LNCaP clone FGC (cell line): ENCODE data around the gene CCDC18.
"Not testable (repeated sequence)": the region's sequence is repeated elsewhere in the genome, so short reads cannot be mapped to it uniquely, and the experiment has no call there.

Experiments
- DNase-seq: peaks from one replicate; pipeline ENCODE4 v3.0.0-alpha.2; 2011; ENCODE audit warnings: low read depth
- H3K4me3 ChIP-seq: 2 replicates; pipeline ENCODE4 v1.5.1; 2011; ENCODE audit warnings: mild to moderate bottlenecking, low read depth, low read length, control low read depth
- TF ChIP-seq, protein P1 (sequence below): IDR thresholded peaks from 2 replicates; pipeline ENCODE4 v1.5.1; 2012; ENCODE audit warnings: mild to moderate bottlenecking; ENCODE audit not compliant: control insufficient read depth, insufficient read depth; ENCODE audit errors: extremely low read depth

The CCDC18 gene

DNA sequence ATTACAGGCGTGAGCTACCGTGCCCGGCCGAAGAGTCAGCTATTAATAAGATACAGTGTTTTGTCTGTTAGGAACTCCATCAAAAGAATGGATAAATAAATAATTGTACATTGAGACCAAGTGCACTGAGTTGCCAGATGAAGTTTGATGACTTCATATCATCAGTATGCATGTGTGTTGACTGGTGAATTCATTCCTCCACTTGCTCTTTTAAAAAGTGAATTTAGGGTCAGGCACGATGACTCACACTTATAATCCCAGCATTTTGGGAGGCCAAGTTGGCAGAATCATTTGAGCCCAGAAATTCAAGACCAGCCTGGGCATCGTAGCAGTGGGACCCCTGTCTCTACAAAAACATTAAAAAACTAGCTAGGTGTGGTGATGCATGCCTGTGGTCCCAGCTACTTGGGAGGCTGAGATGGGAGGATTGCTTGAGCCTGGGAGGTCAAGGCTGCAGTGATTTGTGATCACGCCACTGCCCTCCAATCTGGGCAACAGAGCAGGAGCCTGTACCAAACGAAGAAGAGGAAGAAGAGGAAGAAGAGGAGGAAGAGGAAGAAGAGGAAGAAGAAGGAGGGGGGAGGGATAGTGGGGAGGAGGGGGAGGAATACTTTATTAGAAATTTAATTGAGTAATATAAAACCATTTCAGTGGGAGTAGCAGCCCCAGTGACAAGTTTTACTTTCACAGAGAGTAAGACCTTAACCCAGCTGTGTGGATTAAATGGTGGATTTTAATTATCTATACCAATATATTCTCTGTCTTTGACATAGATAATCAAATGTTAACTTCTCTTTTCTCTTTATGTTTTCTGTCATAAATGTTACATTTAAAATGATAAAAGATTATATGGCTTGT is 74.9 kb downstream of the CCDC18 start:
- DNase-seq = no peak
- H3K4me3 ChIP-seq = no peak overlapping the region
- TF ChIP-seq, protein P1, sequence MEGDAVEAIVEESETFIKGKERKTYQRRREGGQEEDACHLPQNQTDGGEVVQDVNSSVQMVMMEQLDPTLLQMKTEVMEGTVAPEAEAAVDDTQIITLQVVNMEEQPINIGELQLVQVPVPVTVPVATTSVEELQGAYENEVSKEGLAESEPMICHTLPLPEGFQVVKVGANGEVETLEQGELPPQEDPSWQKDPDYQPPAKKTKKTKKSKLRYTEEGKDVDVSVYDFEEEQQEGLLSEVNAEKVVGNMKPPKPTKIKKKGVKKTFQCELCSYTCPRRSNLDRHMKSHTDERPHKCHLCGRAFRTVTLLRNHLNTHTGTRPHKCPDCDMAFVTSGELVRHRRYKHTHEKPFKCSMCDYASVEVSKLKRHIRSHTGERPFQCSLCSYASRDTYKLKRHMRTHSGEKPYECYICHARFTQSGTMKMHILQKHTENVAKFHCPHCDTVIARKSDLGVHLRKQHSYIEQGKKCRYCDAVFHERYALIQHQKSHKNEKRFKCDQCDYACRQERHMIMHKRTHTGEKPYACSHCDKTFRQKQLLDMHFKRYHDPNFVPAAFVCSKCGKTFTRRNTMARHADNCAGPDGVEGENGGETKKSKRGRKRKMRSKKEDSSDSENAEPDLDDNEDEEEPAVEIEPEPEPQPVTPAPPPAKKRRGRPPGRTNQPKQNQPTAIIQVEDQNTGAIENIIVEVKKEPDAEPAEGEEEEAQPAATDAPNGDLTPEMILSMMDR = no peak

DNA sequence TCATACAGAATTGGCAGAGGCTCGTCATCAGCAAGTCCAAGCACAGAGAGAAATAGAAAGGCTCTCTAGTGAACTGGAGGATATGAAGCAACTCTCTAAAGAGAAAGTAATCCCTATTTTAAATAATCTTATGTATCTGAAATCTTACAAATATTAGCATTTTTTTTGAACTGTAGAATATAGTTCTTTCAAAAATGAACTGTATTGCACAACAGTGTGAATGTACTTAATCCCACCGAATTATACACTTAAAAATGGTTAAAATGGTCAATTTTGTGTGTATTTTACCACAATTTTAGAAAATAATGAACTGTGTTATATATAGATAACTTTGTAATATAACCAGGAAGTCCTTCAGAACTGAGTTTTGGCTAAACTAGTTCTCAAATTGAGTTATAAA is 75.9 kb downstream of the CCDC18 start:
- no peak for DNase-seq
- no peak overlapping the region for H3K4me3 ChIP-seq
- TF ChIP-seq, protein P1 = no peak

- H3K4me3 ChIP-seq = no peak overlapping the region
- TF ChIP-seq, protein P1 = no peak
- DNase-seq = no peak
Observed at GRCh38 chr1:93257889-93258288, 77.4 kb downstream of the CCDC18 start.

GRCh38 chr1:93260726-93261125 is 80.2 kb downstream of the CCDC18 start:
- not testable (repeated sequence) for H3K4me3 ChIP-seq, DNase-seq

DNA sequence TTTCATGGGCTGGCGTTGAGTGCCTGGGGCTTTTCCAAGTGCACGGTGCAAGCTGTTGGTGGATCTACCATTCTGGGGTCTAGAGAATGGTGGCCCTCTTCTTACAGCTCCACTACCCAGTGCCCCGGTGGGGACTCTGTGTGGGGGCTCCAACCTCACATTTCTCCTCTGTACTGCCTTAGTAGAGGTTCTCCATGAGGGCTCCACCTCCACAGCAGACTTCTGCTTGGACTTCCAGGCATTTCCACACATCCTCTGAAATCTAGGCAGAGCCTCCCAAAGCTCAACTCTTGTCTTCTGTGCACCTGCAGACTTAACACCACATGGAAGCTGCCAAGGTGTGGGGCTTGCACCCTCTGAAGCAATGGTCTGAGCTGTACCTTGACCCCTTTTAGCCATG is 82.1 kb downstream of the CCDC18 start:
- H3K4me3 ChIP-seq = no peak overlapping the region
- TF ChIP-seq, protein P1 = no peak
- no peak for DNase-seq

- H3K4me3 ChIP-seq, DNase-seq: not testable (repeated sequence)
Observed at GRCh38 chr1:93268888-93269287, 88.4 kb downstream of the CCDC18 start.

- H3K4me3 ChIP-seq, DNase-seq: not testable (repeated sequence)
Observed at GRCh38 chr1:93275262-93275633, 94.7 kb downstream of the CCDC18 start.

DNA sequence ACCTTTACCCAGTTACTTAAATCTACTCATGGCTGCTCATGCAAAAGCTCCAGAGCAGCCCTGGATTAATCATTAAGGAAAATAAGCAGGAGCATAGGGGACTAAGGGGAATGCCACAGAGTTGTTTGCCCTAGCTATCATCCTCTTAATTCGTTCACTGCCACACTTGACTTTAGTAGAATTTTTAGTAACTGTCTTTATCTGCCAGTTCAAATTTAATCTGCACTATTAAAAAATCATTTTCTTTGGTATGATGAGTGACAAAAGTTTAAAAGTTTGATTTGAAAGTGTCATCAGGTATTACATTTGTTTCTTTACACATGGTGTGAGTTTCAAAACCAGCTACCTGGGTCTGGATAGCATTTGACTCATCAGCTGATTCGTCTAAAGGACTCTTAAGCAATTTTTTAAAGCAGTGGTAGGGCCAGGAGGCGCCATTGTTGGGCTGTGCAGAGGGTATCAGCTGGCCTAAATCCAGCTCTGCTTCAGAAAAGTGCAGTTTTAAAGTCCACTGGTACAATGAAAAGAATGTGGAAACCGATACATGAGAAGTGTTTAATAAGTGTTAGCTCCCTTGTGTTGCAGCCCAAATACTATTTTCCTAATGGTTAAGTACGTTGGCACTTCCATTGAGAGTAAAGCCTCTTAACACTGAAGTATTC is 95.2 kb downstream of the CCDC18 start:
- TF ChIP-seq, protein P1 = no peak
- no peak overlapping the region for H3K4me3 ChIP-seq
- no peak for DNase-seq

DNA sequence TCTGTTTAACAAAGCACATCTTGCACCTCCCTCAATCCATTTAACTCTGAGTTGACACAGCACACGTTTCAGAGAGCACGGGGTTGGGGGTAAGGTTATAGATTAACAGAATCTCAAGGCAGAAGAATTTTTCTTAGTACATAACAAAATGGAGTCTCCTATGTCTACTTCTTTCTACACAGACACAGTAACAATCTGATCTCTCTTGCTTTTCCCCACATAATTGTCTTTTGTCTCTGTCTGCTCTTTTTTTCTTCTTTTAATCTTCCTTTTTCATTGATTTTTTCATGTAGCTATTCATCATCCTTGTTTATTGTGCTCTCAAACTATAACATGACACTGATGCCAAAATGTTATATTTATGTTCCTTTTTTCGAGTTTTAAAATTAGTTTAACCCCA is 97.0 kb downstream of the CCDC18 start:
- not testable (repeated sequence) for DNase-seq, H3K4me3 ChIP-seq
